Gastroesophageal sphincter (tissue), 4 donors: Measurements from ENCODE around the gene LUC7L. TPM values are rescaled to one million over a fixed set of nuclear protein-coding genes. Genes with fewer than 3 reads are reported as not detected.
"Not testable (repeated sequence)": the region's sequence is repeated elsewhere in the genome, so short reads cannot be mapped to it uniquely, and the experiment has no call there.

Source experiments
- ATAC-seq: fragments of 150-250 bp; one replicate; pipeline ENCODE4 v1.9.1; 2016; ENCODE audit warnings: mild to moderate bottlenecking, moderate library complexity
- H3K27ac ChIP-seq, 4 donors: fragments of 200-600 bp; sonication (generic) in 3 of 4; 1 replicate in 3 of 4; 2 replicates in 1 of 4; pipeline ENCODE4 v1.5.1; 2016 to 2019
- H3K27me3 ChIP-seq: fragments of 200-600 bp; sonication (generic); one replicate; pipeline ENCODE4 v1.5.1; 2019
- H3K36me3 ChIP-seq, 2 donors: fragments of 200-600 bp; sonication (generic); one replicate each; pipeline ENCODE4 v1.5.1; 2019; ENCODE audit warnings: control low read depth in 1 of 2
- H3K4me1 ChIP-seq, 3 donors: fragments of 200-600 bp; sonication (generic); 1 replicate in 2 of 3; 2 replicates in 1 of 3; pipeline ENCODE4 v1.5.1; 2016 to 2019; ENCODE audit warnings: control low read depth in 2 of 3
- H3K4me3 ChIP-seq, 2 donors: fragments of 200-600 bp; sonication (generic); one replicate each; pipeline ENCODE4 v1.5.1; 2019; ENCODE audit warnings: mild to moderate bottlenecking in 1 of 2, moderate library complexity in 1 of 2
- H3K9me3 ChIP-seq, 3 donors: fragments of 200-600 bp; sonication (generic); one replicate each; pipeline ENCODE4 v1.5.1; 2017 to 2019; ENCODE audit warnings: control low read depth in 2 of 3
- CTCF ChIP-seq, 4 experiments: fragments of 200-600 bp in 2 of 4; fragments of 450-650 bp in 2 of 4; sonication (generic) in 1 of 4; IDR thresholded peaks; one replicate each; pipeline ENCODE4 v1.5.1; 2017 to 2019; ENCODE audit warnings: antibody characterized with exemption in 4 of 4, mild to moderate bottlenecking in 2 of 4, moderate library complexity in 2 of 4
- EP300 ChIP-seq: sonication (generic); formaldehyde crosslinking; IDR thresholded peaks from one replicate; pipeline ENCODE4 v1.6.1; 2017; ENCODE audit warnings: antibody characterized with exemption, mild to moderate bottlenecking
- POLR2A ChIP-seq, 2 donors: fragments of 450-650 bp; IDR thresholded peaks; one replicate each; pipeline ENCODE4 v1.6.1; 2017; ENCODE audit warnings: antibody characterized with exemption in 2 of 2, mild to moderate bottlenecking in 2 of 2, moderate library complexity in 1 of 2
- POLR2AphosphoS5 ChIP-seq: sonication (generic); formaldehyde crosslinking; IDR thresholded peaks from one replicate; pipeline ENCODE4 v1.6.1; 2017; ENCODE audit warnings: antibody characterized with exemption
- WGBS, 2 donors: methylation state at CpG; one replicate each; pipeline ENCODE4 v1.1.5; 2018; ENCODE audit warnings: low coverage in 1 of 2; 5-methylcytosine and 5-hydroxymethylcytosine counted together
- total RNA-seq, 4 donors: library from RNA; depleted of rRNA; stranded (reverse); fragments of >200 nt; gene quantifications; one replicate each; pipeline ENCODE4 v1.1.0, GENCODE V29; 2016

The LUC7L gene
- total RNA-seq, 4 donors from 2014 or later = 34.7 to 112 (median 59.6) TPM

- no peak for TF ChIP-seq CTCF (IDR thresholded peaks at IDR 0.05)
- Histone ChIP-seq H3K27ac (no peak overlapping the region), H3K4me3 (no peak overlapping the region), H3K27me3 (peaks cover 71% of the 10 kb centered on the region), H3K9me3 (no peaks in the 10 kb centered on the region), H3K36me3 (no peaks in the 10 kb centered on the region), H3K4me1 (peaks cover 0 to 10% (median 8%) of the 10 kb centered on the region in 3 donors)
- ATAC-seq = no peak
- 43% methylated on average over 6 of the region's 18 CpGs; no CpG with 5 or more reads in 1 of the 2 donors for WGBS, 2 donors
Measured at GRCh38 chr16:160691-161190, 68.5 kb downstream of the LUC7L start.

GRCh38 chr16:160242-160641 lies 69.0 kb downstream of the LUC7L start:
- not testable (repeated sequence) for H3K9me3 ChIP-seq, H3K4me1 ChIP-seq, ATAC-seq, H3K27ac ChIP-seq, H3K36me3 ChIP-seq, H3K4me3 ChIP-seq
- peaks cover 71% of the 10 kb centered on the region for H3K27me3 ChIP-seq
- 53% methylated on average over 3 of the region's 20 CpGs; no CpG with 5 or more reads in 1 of the 2 donors for WGBS, 2 donors

DNA sequence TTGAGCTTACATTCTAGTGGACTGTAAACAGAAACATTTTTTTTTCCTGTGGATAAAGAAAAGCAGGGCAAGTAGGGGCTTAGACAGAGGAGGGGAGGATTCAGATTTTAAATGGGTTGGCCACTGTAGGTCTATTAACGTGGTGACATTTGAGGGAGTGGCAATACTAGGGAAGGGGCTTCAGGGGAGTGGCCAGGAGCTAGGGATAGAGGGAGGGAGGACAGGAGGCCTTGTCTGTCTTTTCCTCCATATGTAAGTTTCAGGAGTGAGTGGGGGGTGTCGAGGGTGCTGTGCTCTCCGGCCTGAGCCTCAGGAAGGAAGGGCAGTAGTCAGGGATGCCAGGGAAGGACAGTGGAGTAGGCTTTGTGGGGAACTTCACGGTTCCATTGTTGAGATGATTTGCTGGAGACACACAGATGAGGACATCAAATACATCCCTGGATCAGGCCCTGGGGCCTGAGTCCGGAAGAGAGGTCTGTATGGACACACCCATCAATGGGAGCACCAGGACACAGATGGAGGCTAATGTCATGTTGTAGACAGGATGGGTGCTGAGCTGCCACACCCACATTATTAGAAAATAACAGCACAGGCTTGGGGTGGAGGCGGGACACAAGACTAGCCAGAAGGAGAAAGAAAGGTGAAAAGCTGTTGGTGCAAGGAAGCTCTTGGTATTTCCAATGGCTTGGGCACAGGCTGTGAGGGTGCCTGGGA lies 70.0 kb downstream of the LUC7L start:
- Histone ChIP-seq H3K27ac (no peak overlapping the region), H3K36me3 (no peaks in the 10 kb centered on the region), H3K9me3 (no peaks in the 10 kb centered on the region), H3K27me3 (peaks cover 76% of the 10 kb centered on the region), H3K4me1 (peaks cover 0 to 9% (median 6%) of the 10 kb centered on the region in 3 donors), H3K4me3 (no peak overlapping the region)
- 36 to 49% methylated on average over 2 to 6 of the region's 6 CpGs for WGBS, 2 donors
- TF ChIP-seq POLR2AphosphoS5 = no peak
- TF ChIP-seq CTCF (IDR thresholded peaks at IDR 0.05) = no peak
- TF ChIP-seq EP300 = no peak
- no peak for TF ChIP-seq POLR2A (IDR thresholded peaks at IDR 0.05)
- ATAC-seq = no peak

DNA sequence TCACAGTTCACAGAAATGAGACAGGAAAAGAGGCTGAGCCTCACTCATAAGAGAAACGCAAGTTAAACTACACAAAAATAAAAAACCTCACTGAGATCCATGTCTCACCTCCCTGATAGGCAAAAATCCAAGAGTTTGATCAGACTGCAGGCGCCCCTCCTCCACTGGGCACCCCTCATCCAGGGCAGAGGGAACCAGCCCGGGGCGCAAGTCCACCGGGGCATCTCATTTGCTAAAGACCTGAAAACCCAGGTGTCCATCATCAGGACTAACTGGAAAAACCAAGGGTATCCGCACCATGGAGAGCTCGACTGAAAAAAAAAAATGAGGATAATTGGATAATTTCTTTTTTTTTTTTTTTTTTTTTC lies 74.2 kb downstream of the LUC7L start:
- no peak for TF ChIP-seq CTCF (IDR thresholded peaks at IDR 0.05)
- no peak for TF ChIP-seq EP300
- no peak for TF ChIP-seq POLR2A (IDR thresholded peaks at IDR 0.05)
- TF ChIP-seq POLR2AphosphoS5 = no peak
- Histone ChIP-seq H3K4me3 (peak overlapping the region in 1 of 2 donors; percentile 50), H3K27me3 (peaks cover 59% of the 10 kb centered on the region), H3K36me3 (no peaks in the 10 kb centered on the region), H3K27ac (no peak overlapping the region), H3K4me1 (peaks cover 0 to 11% (median 7%) of the 10 kb centered on the region in 3 donors), H3K9me3 (no peaks in the 10 kb centered on the region)
- ATAC-seq = no peak
- 48 to 72% methylated on average over 3 to 5 of the region's 7 CpGs for WGBS, 2 donors

- Histone ChIP-seq H3K27me3 (peaks cover 60% of the 10 kb centered on the region), H3K9me3 (no peaks in the 10 kb centered on the region), H3K27ac (no peak overlapping the region), H3K36me3 (no peaks in the 10 kb centered on the region), H3K4me3 (peak overlapping the region; percentile 20 to 50), H3K4me1 (peaks cover 0 to 11% (median 7%) of the 10 kb centered on the region in 3 donors)
- WGBS, 2 donors = 0 to 5% methylated on average over 3 of the region's 59 CpGs
- TF ChIP-seq POLR2A (IDR thresholded peaks at IDR 0.05) = no peak
- TF ChIP-seq POLR2AphosphoS5 = no peak
- TF ChIP-seq EP300 = no peak
- TF ChIP-seq CTCF (IDR thresholded peaks at IDR 0.05) = no peak
- peak; percentile 41 for ATAC-seq
Measured at GRCh38 chr16:154217-155030, 74.8 kb downstream of the LUC7L start.

- not testable (repeated sequence) for H3K9me3 ChIP-seq, H3K27ac ChIP-seq, H3K36me3 ChIP-seq, ATAC-seq, H3K4me3 ChIP-seq
- H3K4me1 ChIP-seq = peaks cover 0 to 11% (median 7%) of the 10 kb centered on the region in 3 donors
- H3K27me3 ChIP-seq = peaks cover 63% of the 10 kb centered on the region
- no CpG with 5 or more reads among the region's 74 CpGs for WGBS, 2 donors
Measured at GRCh38 chr16:153550-154216, 75.6 kb downstream of the LUC7L start.

DNA sequence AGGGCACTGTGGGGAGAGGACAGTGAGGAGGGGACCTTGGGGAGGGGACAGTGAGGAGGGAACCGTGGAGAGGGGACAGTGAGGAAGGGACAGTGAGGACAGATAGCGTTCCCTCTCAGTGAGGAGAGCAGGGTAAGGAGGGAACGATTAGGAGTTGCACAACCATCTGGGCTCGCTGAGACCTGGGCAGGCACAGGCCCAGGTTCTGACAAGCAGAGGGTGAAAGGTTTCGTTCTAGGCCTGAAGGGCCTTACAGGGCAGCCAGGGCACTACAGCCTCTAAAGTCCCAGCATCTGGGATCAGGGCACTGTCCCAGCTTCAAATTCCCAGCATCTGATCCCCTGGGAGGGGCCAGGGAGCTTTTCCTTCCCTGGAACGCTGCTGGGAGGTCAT lies 76.1 kb downstream of the LUC7L start:
- not testable (repeated sequence) for H3K9me3 ChIP-seq, ATAC-seq, H3K27ac ChIP-seq, H3K4me3 ChIP-seq, H3K36me3 ChIP-seq
- Histone ChIP-seq H3K27me3 (peaks cover 59% of the 10 kb centered on the region), H3K4me1 (peaks cover 0 to 11% (median 7%) of the 10 kb centered on the region in 3 donors)
- WGBS, 2 donors = 74% methylated on average over 4 of the region's 6 CpGs; no CpG with 5 or more reads in 1 of the 2 donors
